HG02870 (cell line): ENCODE data around the gene RNASE8.
A peak's percentile ranks its signal among the peaks of the same experiment; 100 is the strongest.

Experiments
- ATAC-seq: cut with Tn5 transposase; IDR thresholded peaks from one replicate; pipeline ENCODE4 v1.9.1; 2021; ENCODE audit warnings: mild to moderate bottlenecking, moderate library complexity; ENCODE audit not compliant: unreplicated experiment

RNASE8 gene

GRCh38 chr14:21071225-21072030, 13.8 kb downstream of the RNASE8 start:
- ATAC-seq, result peak; percentile 64

GRCh38 chr14:21072031-21072473, 14.4 kb downstream of the RNASE8 start:
- no peak for ATAC-seq

GRCh38 chr14:21072781-21073339, 15.2 kb downstream of the RNASE8 start:
- no peak for ATAC-seq

- no peak for ATAC-seq
Measured at GRCh38 chr14:21073921-21074320, 16.3 kb downstream of the RNASE8 start.

- ATAC-seq, result no peak
Measured at GRCh38 chr14:21074398-21075272, 17.0 kb downstream of the RNASE8 start.

GRCh38 chr14:21075719-21076437, 18.3 kb downstream of the RNASE8 start:
- ATAC-seq, result no peak

- no peak for ATAC-seq
Measured at GRCh38 chr14:21077672-21078071, 20.1 kb downstream of the RNASE8 start.

GRCh38 chr14:21078287-21078686, 20.7 kb downstream of the RNASE8 start:
- no peak for ATAC-seq

GRCh38 chr14:21078726-21079125, 21.1 kb downstream of the RNASE8 start:
- ATAC-seq, result no peak

- ATAC-seq, result no peak
Measured at GRCh38 chr14:21081521-21082142, 24.0 kb downstream of the RNASE8 start.

GRCh38 chr14:21083565-21084325, 26.1 kb downstream of the RNASE8 start:
- no peak for ATAC-seq

GRCh38 chr14:21084396-21084795, 26.8 kb downstream of the RNASE8 start:
- ATAC-seq, result no peak

GRCh38 chr14:21084998-21085853, 27.6 kb downstream of the RNASE8 start:
- ATAC-seq, result no peak

GRCh38 chr14:21086908-21087293, 29.3 kb downstream of the RNASE8 start:
- no peak for ATAC-seq

GRCh38 chr14:21087294-21088091, 29.9 kb downstream of the RNASE8 start:
- ATAC-seq, result peak; percentile 77

GRCh38 chr14:21088687-21089086, 31.1 kb downstream of the RNASE8 start:
- no peak for ATAC-seq

GRCh38 chr14:21089271-21089670, 31.6 kb downstream of the RNASE8 start:
- no peak for ATAC-seq

GRCh38 chr14:21089877-21090193, 32.2 kb downstream of the RNASE8 start:
- ATAC-seq, result no peak
